ENCODE data around the gene RAD9A. TPM values are rescaled to one million over a fixed set of nuclear protein-coding genes. Genes with fewer than 3 reads are reported as not detected.

The RAD9A gene
- total RNA-seq, 6 donors from 2014 or later, result 20.4 to 115 (median 28.2) TPM

DNA sequence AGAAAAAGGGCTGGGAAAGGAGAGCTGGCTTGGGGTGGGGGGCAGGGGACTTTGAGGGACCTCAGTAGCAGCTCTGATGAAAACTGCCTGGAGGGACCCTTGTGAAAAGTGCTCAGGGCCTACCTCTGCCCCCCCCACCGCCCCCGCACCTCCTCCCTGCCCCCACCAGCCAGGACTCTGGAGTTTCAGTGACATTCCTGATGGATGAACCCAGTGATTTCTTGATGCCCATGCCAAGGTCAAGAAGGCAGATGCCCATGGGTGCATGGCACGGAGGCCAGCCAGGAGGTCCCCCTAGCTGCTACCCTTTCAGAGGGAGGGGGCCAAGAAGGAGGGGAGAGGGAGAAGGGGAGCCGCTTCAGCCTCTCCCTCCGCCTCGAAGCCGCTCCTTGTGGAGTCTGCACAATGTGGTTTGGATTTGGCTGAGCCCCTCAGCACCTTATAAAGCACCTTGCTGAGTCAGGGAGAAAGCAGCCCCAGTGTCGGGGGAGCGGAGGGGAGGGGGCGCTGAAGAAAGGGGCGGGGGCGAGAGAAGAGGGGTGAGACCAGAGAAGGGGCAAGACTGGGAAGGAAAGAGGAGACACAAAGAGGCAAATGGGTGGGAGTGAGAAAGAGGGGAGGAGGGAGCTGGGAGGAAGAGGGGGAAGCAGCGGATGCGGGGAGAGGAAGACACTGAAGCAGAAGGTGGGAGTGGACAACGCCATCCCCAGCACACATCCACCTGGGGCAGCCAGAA, 16.3 kb upstream of the RAD9A start:
- DNase-seq (no peak), ATAC-seq (ENCODE audit: low FRiP score in 2 of 2) (no peak)
- Histone ChIP-seq H3K9me3 (no peaks in the 10 kb centered on the region), H3K4me1 (peaks cover 31 to 45% (median 35%) of the 10 kb centered on the region in 4 donors), H3K27me3 (no peaks in the 10 kb centered on the region), H3K36me3 (no peaks in the 10 kb centered on the region), H3K4me3 (no peak overlapping the region), H3K27ac (no peak overlapping the region)
- TF ChIP-seq POLR2AphosphoS5 (IDR thresholded peaks at IDR 0.05), result no peak
- no peak for TF ChIP-seq EP300 (IDR thresholded peaks at IDR 0.05)
- TF ChIP-seq, protein P1, sequence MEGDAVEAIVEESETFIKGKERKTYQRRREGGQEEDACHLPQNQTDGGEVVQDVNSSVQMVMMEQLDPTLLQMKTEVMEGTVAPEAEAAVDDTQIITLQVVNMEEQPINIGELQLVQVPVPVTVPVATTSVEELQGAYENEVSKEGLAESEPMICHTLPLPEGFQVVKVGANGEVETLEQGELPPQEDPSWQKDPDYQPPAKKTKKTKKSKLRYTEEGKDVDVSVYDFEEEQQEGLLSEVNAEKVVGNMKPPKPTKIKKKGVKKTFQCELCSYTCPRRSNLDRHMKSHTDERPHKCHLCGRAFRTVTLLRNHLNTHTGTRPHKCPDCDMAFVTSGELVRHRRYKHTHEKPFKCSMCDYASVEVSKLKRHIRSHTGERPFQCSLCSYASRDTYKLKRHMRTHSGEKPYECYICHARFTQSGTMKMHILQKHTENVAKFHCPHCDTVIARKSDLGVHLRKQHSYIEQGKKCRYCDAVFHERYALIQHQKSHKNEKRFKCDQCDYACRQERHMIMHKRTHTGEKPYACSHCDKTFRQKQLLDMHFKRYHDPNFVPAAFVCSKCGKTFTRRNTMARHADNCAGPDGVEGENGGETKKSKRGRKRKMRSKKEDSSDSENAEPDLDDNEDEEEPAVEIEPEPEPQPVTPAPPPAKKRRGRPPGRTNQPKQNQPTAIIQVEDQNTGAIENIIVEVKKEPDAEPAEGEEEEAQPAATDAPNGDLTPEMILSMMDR (IDR thresholded peaks at IDR 0.05), result no peak
- TF ChIP-seq POLR2A (IDR thresholded peaks at IDR 0.05), result no peak
- WGBS, 2 donors, result 57 to 60% methylated on average over 11 to 15 of the region's 15 CpGs

DNA sequence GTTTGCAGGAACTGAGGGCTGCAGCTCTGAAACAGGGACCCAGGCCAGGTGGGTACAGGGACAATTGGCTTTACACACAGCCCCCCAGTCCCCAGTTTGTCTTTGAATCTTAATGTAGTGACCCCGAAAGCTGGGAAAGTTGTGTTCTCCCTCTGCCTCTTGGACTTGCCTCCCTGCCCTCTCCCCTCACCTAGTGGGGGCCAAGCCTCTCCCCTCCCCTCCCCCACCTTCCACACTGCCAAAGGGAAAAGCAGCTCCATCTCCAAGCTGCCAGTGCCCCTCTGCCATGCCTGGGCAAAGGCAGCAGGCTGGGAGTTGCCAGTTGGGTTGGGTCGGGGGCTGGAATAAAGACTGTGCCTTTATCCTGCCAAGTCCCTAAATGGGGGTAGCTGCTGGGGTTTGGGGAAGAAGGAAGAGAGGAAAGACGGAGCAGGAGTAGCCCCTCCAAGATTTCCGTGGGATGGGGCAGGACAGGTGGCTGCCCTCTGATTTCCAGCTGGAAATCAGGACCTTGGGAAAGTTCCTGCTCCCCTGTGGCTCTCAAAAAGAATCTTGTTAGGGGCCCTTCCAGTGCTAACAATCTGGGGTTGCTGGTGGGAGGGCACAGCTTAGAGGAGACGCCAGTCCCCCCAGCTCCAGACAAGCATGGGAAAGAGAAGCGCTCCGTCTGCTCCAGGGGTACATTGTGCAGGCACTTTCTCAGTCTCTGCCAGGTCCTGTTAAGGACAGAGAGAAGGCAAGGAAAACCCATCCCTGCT, 15.5 kb upstream of the RAD9A start:
- 84 to 86% methylated on average over 6 to 7 of the region's 7 CpGs for WGBS, 2 donors
- no peaks in the 10 kb centered on the region for H3K27me3 ChIP-seq
- peaks cover 24 to 44% (median 28%) of the 10 kb centered on the region in 4 donors for H3K4me1 ChIP-seq
- no peak for TF ChIP-seq POLR2A (IDR thresholded peaks at IDR 0.05)
- TF ChIP-seq POLR2AphosphoS5 (IDR thresholded peaks at IDR 0.05), result no peak
- TF ChIP-seq, protein P1 (IDR thresholded peaks at IDR 0.05), result no peak
- TF ChIP-seq EP300 (IDR thresholded peaks at IDR 0.05), result no peak
- no peak for DNase-seq
- no peaks in the 10 kb centered on the region for H3K36me3 ChIP-seq
- ATAC-seq (ENCODE audit: low FRiP score in 2 of 2), result no peak
- no peak overlapping the region for H3K4me3 ChIP-seq
- H3K27ac ChIP-seq, result no peak overlapping the region
- H3K9me3 ChIP-seq, result no peaks in the 10 kb centered on the region

DNA sequence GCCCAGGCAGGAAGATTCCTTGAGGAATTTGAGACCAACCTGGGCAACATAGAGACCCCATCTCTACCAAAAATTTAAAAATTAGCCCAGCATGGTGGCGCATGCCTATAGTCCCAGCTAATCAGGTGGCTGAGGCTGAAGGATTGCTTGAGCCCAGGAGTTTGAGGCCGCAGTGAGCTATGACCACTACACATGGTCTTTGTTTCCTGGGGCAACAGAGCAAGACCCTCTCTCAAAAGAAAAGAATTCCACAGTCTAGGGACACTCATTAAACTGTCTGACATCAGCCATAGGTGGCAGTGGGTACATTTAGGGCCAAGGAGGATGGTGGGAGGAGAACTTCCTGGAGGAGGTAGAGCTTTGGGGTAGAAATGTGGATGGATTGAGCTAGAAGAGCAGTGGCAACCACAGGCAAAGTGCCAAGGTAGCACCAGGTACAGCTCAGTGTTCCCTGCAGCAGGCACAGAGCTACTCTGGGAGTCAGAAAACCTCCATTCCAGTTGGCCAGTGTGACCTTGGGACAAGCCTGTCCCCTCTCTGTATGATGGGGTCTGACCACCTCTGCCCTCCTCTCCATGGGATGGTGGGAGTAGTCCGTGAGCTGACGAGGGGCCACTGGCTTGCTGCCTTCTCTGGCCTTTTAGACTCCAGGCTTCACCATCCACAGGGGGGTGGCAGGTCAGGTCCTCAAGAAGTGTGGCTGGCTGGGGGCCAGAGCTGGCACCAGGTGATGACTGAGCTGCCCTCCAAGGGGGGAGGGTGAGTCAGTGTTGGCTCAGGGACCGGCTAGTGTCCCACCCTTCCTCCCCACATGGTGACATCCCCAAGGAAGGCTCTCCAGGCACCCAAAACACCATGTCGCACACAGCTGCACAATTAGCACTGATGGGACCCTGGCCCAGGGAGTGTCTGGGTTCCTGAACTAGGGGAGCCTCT, 14.6 kb upstream of the RAD9A start:
- H3K4me1 ChIP-seq, result peaks cover 15 to 42% (median 22%) of the 10 kb centered on the region in 4 donors
- WGBS, 2 donors, result 85 to 93% methylated on average over 2 to 6 of the region's 6 CpGs
- H3K36me3 ChIP-seq, result no peaks in the 10 kb centered on the region
- ATAC-seq (ENCODE audit: low FRiP score in 2 of 2) (no peak), DNase-seq (no peak)
- no peak overlapping the region for H3K27ac ChIP-seq
- no peak for TF ChIP-seq EP300 (IDR thresholded peaks at IDR 0.05)
- TF ChIP-seq, protein P1 (IDR thresholded peaks at IDR 0.05), result no peak
- no peak for TF ChIP-seq POLR2A (IDR thresholded peaks at IDR 0.05)
- TF ChIP-seq POLR2AphosphoS5 (IDR thresholded peaks at IDR 0.05), result no peak
- no peaks in the 10 kb centered on the region for H3K27me3 ChIP-seq
- no peak overlapping the region for H3K4me3 ChIP-seq
- no peaks in the 10 kb centered on the region for H3K9me3 ChIP-seq

DNA sequence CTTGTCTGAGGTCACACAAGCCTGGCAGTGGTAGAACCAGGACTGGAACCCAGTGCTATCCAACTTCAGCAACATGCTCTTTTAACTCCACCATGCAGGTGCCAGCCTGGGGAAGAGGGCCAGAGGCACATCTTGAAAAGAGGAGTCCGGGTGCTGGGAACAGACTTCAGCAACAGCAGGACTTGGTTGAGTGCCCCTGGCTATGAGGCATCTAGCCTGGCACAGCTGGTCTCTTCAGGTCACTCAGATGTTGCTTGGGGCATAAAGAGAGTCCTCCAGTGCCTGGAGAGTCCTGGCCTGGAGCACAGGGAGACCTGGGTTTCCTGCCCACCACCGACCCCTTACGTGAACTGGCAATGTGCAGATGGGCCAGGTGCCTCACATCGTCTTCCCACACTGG, 13.2 kb upstream of the RAD9A start:
- WGBS, 2 donors, result 93 to 95% methylated on average over 4 of the region's 4 CpGs
- H3K27ac ChIP-seq, result no peak overlapping the region
- H3K27me3 ChIP-seq, result no peaks in the 10 kb centered on the region
- no peak for ATAC-seq (ENCODE audit: low FRiP score in 2 of 2)
- peaks cover 16 to 41% (median 25%) of the 10 kb centered on the region in 4 donors for H3K4me1 ChIP-seq
- H3K36me3 ChIP-seq, result no peaks in the 10 kb centered on the region
- TF ChIP-seq POLR2AphosphoS5 (IDR thresholded peaks at IDR 0.05) (no peak), POLR2A (IDR thresholded peaks at IDR 0.05) (no peak), EP300 (IDR thresholded peaks at IDR 0.05) (no peak)
- TF ChIP-seq, protein P1 (IDR thresholded peaks at IDR 0.05), result no peak
- H3K4me3 ChIP-seq, result no peak overlapping the region
- no peaks in the 10 kb centered on the region for H3K9me3 ChIP-seq
- no peak for DNase-seq
